ENCODE measurements around the gene BRINP3.

BRINP3 gene

DNA sequence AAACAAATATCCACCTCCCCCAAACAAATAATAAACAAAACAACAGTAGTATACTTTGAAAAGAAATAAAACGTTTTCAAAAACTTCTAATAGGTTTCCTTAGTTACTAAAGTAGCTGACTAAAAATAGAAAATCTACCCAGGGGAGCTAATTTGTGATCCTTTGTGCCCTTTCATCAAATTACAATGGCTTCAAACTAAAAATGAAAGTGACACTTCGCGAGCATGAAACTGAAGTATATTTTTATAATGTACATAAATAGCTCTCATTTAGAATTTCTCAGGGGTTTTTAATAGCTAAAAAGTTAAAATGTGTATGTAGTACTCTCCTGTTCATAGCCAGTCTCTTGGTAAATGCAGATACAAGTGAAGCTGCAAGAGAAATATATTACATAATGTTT is 78.4 kb downstream of the BRINP3 start:
- in situ Hi-C loops (cut with MboI; ENCODE audit: low pct_unique_long_range_greater_than_20kb, low sequenced_read_pairs, unreplicated experiment) = no loop called here
- TF ChIP-seq, protein P1, sequence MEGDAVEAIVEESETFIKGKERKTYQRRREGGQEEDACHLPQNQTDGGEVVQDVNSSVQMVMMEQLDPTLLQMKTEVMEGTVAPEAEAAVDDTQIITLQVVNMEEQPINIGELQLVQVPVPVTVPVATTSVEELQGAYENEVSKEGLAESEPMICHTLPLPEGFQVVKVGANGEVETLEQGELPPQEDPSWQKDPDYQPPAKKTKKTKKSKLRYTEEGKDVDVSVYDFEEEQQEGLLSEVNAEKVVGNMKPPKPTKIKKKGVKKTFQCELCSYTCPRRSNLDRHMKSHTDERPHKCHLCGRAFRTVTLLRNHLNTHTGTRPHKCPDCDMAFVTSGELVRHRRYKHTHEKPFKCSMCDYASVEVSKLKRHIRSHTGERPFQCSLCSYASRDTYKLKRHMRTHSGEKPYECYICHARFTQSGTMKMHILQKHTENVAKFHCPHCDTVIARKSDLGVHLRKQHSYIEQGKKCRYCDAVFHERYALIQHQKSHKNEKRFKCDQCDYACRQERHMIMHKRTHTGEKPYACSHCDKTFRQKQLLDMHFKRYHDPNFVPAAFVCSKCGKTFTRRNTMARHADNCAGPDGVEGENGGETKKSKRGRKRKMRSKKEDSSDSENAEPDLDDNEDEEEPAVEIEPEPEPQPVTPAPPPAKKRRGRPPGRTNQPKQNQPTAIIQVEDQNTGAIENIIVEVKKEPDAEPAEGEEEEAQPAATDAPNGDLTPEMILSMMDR (IDR thresholded peaks at IDR 0.05; ENCODE audit: extremely low read depth, insufficient read depth, missing control alignments) = no peak
- no peak for DNase-seq (ENCODE audit: low spot score)

- in situ Hi-C loops (cut with MboI; ENCODE audit: low pct_unique_long_range_greater_than_20kb, low sequenced_read_pairs, unreplicated experiment) = no loop called here
- no peak for DNase-seq (ENCODE audit: low spot score)
- TF ChIP-seq, protein P1 (IDR thresholded peaks at IDR 0.05; ENCODE audit: extremely low read depth, insufficient read depth, missing control alignments) = no peak
Measured at GRCh38 chr1:190391582-190391981, 86.1 kb downstream of the BRINP3 start.

- TF ChIP-seq, protein P1 (IDR thresholded peaks at IDR 0.05; ENCODE audit: extremely low read depth, insufficient read depth, missing control alignments) = no peak
- DNase-seq (ENCODE audit: low spot score) = no peak
- in situ Hi-C loops (cut with MboI; ENCODE audit: low pct_unique_long_range_greater_than_20kb, low sequenced_read_pairs, unreplicated experiment) = no loop called here
Measured at GRCh38 chr1:190377991-190378390, 99.7 kb downstream of the BRINP3 start.

DNA sequence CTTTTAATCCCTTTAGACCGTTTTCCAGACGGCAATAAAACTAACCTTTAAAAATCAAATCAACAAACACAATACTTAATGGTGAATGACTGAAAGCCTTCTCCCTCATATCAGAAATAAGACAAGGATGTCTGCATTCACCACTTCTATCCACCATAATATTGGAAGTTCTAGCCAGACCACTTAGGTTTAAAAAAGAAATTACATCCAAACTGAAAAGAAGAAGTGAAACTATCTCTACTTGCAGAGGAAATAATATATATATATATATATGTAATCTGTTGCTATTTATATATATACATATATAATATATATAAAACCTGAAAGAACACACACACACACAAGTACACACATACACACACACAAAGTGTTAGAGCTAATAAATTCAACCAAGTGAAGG is 100.4 kb downstream of the BRINP3 start:
- in situ Hi-C loops (cut with MboI; ENCODE audit: low pct_unique_long_range_greater_than_20kb, low sequenced_read_pairs, unreplicated experiment) = no loop called here
- DNase-seq (ENCODE audit: low spot score) = no peak
- TF ChIP-seq, protein P1 (IDR thresholded peaks at IDR 0.05; ENCODE audit: extremely low read depth, insufficient read depth, missing control alignments) = no peak

- TF ChIP-seq, protein P1 (IDR thresholded peaks at IDR 0.05; ENCODE audit: extremely low read depth, insufficient read depth, missing control alignments) = no peak
- in situ Hi-C loops (cut with MboI; ENCODE audit: low pct_unique_long_range_greater_than_20kb, low sequenced_read_pairs, unreplicated experiment) = no loop called here
- DNase-seq (ENCODE audit: low spot score) = no peak
Measured at GRCh38 chr1:190376044-190376443, 101.6 kb downstream of the BRINP3 start.

DNA sequence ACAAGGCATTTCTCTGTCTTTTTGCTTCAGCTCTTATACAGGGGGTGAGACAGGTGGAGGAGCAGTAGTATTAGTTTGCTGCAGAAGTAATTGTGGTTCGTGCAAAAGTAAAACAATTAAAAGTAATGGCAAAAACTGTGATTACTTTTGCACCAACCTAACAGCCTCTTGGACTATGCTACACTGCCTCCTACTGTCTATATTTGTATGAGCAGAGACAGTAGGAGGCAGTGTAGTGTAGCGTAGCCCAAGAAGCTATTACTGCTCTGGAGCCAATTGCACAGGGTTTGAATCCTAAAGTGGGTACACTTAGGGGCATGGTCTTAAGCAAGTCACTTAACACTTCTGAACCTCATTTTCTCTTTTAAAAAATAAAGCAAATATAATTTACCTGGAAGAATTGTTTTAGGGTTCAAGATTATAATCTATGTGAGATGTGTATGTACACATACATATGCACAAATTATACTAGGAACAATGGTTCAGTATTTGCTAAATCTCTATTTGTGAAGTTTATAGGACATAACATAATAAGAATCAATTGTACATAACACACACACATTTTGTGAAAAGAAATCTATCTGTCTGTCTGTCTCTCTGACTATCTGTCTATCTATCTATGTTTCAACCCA is 103.8 kb downstream of the BRINP3 start:
- in situ Hi-C loops (cut with MboI; ENCODE audit: low pct_unique_long_range_greater_than_20kb, low sequenced_read_pairs, unreplicated experiment) = no loop called here
- DNase-seq (ENCODE audit: low spot score) = peak; percentile 4
- TF ChIP-seq, protein P1 (IDR thresholded peaks at IDR 0.05; ENCODE audit: extremely low read depth, insufficient read depth, missing control alignments) = peak; percentile 72
